Pons (tissue), 1 donor: ENCODE measurements around the gene MCTP2.

Experiments
- DNase-seq: peaks from one replicate; pipeline ENCODE4 v3.0.0-alpha.2; 2016; ENCODE audit warnings: low spot score

MCTP2 gene

GRCh38 chr15:94359716-94360115 lies 128.4 kb downstream of the MCTP2 start:
- DNase-seq, result no peak

- no peak for DNase-seq
These were observed 128.9 kb downstream of the MCTP2 start for GRCh38 chr15:94360251-94360685.

GRCh38 chr15:94362385-94363092 lies 131.2 kb downstream of the MCTP2 start:
- DNase-seq, result no peak

- DNase-seq, result no peak
These were observed 132.0 kb downstream of the MCTP2 start for GRCh38 chr15:94363382-94363781.

GRCh38 chr15:94366781-94367180 lies 135.4 kb downstream of the MCTP2 start:
- DNase-seq, result no peak

GRCh38 chr15:94367726-94368535 lies 136.6 kb downstream of the MCTP2 start:
- no peak for DNase-seq

- DNase-seq, result no peak
These were observed 139.0 kb downstream of the MCTP2 start for GRCh38 chr15:94370206-94370935.

- no peak for DNase-seq
These were observed 139.6 kb downstream of the MCTP2 start for GRCh38 chr15:94370936-94371285.

- no peak for DNase-seq
These were observed 141.5 kb downstream of the MCTP2 start for GRCh38 chr15:94372821-94373220.

- DNase-seq, result no peak
These were observed 144.6 kb downstream of the MCTP2 start for GRCh38 chr15:94375997-94376396.

- no peak for DNase-seq
These were observed 148.6 kb downstream of the MCTP2 start for GRCh38 chr15:94379986-94380385.

GRCh38 chr15:94380798-94381197 lies 149.4 kb downstream of the MCTP2 start:
- DNase-seq, result no peak

- DNase-seq, result no peak
These were observed 150.0 kb downstream of the MCTP2 start for GRCh38 chr15:94381384-94381783.

- no peak for DNase-seq
These were observed 151.7 kb downstream of the MCTP2 start for GRCh38 chr15:94383041-94383440.

GRCh38 chr15:94383706-94384105 lies 152.3 kb downstream of the MCTP2 start:
- no peak for DNase-seq

- DNase-seq, result no peak
These were observed 154.1 kb downstream of the MCTP2 start for GRCh38 chr15:94385441-94385840.

- no peak for DNase-seq
These were observed 155.0 kb downstream of the MCTP2 start for GRCh38 chr15:94386351-94386750.

GRCh38 chr15:94387442-94387841 lies 156.1 kb downstream of the MCTP2 start:
- DNase-seq, result no peak

GRCh38 chr15:94387849-94388441 lies 156.6 kb downstream of the MCTP2 start:
- no peak for DNase-seq

GRCh38 chr15:94395640-94396039 lies 164.3 kb downstream of the MCTP2 start:
- no peak for DNase-seq

- no peak for DNase-seq
These were observed 166.0 kb downstream of the MCTP2 start for GRCh38 chr15:94397337-94397736.

GRCh38 chr15:94398001-94398400 lies 166.6 kb downstream of the MCTP2 start:
- no peak for DNase-seq
